ENCODE measurements around the gene ZNF76. TPM values are rescaled to one million over a fixed set of nuclear protein-coding genes. Genes with fewer than 3 reads are reported as not detected.

Gene ZNF76
- polyA plus RNA-seq, 1 donor from 2014 or later: 26.3 TPM

GRCh38 chr6:35220711-35221110, 38.8 kb upstream of the ZNF76 start:
- no peak overlapping the region for H3K9ac ChIP-seq (ENCODE audit: low read length)
- TF ChIP-seq EP300 (conservative IDR thresholded peaks at IDR 0.05; ENCODE audit: poor library complexity, severe bottlenecking): no peak
- TF ChIP-seq MXI1 (conservative IDR thresholded peaks at IDR 0.05; ENCODE audit: poor library complexity, severe bottlenecking): no peak
- TF ChIP-seq CTCF (IDR thresholded peaks at IDR 0.05; ENCODE audit: poor library complexity, severe bottlenecking): no peak
- TF ChIP-seq EZH2 (IDR thresholded peaks at IDR 0.05; ENCODE audit: borderline replicate concordance, insufficient read depth, low read length, poor library complexity, severe bottlenecking): no peak
- TF ChIP-seq TAF1 (IDR thresholded peaks at IDR 0.05; ENCODE audit: low read depth): no peak
- TF ChIP-seq REST (IDR thresholded peaks at IDR 0.05; ENCODE audit: borderline replicate concordance): no peak
- TF ChIP-seq POLR2AphosphoS5 (IDR thresholded peaks at IDR 0.05): no peak
- no peak for TF ChIP-seq SMC3 (conservative IDR thresholded peaks at IDR 0.05; ENCODE audit: poor library complexity)
- no peak for TF ChIP-seq RAD21 (conservative IDR thresholded peaks at IDR 0.05)
- no peak overlapping the region for H2AFZ ChIP-seq (ENCODE audit: low read depth, low read length)
- peaks cover 43% of the 10 kb centered on the region for H3K79me2 ChIP-seq (replicated peaks; ENCODE audit: insufficient read depth, low read length)
- no peaks in the 10 kb centered on the region for H4K20me1 ChIP-seq (ENCODE audit: insufficient read depth)
- H3K9me3 ChIP-seq (ENCODE audit: low read length): no peaks in the 10 kb centered on the region
- H3K9me2 ChIP-seq (ENCODE audit: insufficient read depth, low read length): no peaks in the 10 kb centered on the region
- H3K4me2 ChIP-seq (ENCODE audit: low read length): no peak overlapping the region
- no peaks in the 10 kb centered on the region for H3F3A ChIP-seq (ENCODE audit: insufficient read depth, low read length, poor library complexity, severe bottlenecking)
- H3K27ac ChIP-seq (ENCODE audit: low read length): no peak overlapping the region
- no peaks in the 10 kb centered on the region for H3K27me3 ChIP-seq (ENCODE audit: insufficient read depth, low read depth, low read length)
- no peak overlapping the region for H3K4me3 ChIP-seq (ENCODE audit: low read length)
- H3K36me3 ChIP-seq (ENCODE audit: insufficient read depth, low read length): no peaks in the 10 kb centered on the region

DNA sequence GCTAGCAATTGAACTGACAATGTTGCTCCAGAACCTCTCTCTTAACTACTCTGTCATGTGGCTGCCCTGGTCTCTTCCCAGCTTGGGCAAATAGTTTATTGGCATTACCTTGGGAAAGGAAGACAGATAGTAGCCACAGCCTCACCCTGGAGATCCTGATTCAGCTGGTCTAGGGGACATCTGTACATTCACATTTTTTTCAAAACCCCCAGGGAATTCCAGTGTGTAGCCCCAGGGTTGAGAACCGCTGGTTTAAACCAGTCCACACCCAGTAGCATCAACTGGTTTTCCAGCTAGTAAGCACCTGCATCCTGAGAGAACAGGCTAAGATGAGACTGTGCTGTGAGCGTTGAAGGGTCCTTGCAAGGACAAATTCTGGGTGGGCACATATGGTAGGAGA, 36.1 kb upstream of the ZNF76 start:
- H3K36me3 ChIP-seq (ENCODE audit: insufficient read depth, low read length): no peaks in the 10 kb centered on the region
- H3K27me3 ChIP-seq (ENCODE audit: insufficient read depth, low read depth, low read length): no peaks in the 10 kb centered on the region
- no peak overlapping the region for H3K9ac ChIP-seq (ENCODE audit: low read length)
- no peaks in the 10 kb centered on the region for H3K9me3 ChIP-seq (ENCODE audit: low read length)
- H2AFZ ChIP-seq (ENCODE audit: low read depth, low read length): no peak overlapping the region
- H3F3A ChIP-seq (ENCODE audit: insufficient read depth, low read length, poor library complexity, severe bottlenecking): no peaks in the 10 kb centered on the region
- no peaks in the 10 kb centered on the region for H4K20me1 ChIP-seq (ENCODE audit: insufficient read depth)
- no peak overlapping the region for H3K4me2 ChIP-seq (ENCODE audit: low read length)
- no peak overlapping the region for H3K27ac ChIP-seq (ENCODE audit: low read length)
- H3K79me2 ChIP-seq (replicated peaks; ENCODE audit: insufficient read depth, low read length): peaks cover 18% of the 10 kb centered on the region
- no peak overlapping the region for H3K4me3 ChIP-seq (ENCODE audit: low read length)
- no peaks in the 10 kb centered on the region for H3K9me2 ChIP-seq (ENCODE audit: insufficient read depth, low read length)
- TF ChIP-seq REST (IDR thresholded peaks at IDR 0.05; ENCODE audit: borderline replicate concordance) (no peak), EP300 (conservative IDR thresholded peaks at IDR 0.05; ENCODE audit: poor library complexity, severe bottlenecking) (no peak), POLR2AphosphoS5 (IDR thresholded peaks at IDR 0.05) (no peak), RAD21 (conservative IDR thresholded peaks at IDR 0.05) (no peak), CTCF (IDR thresholded peaks at IDR 0.05; ENCODE audit: poor library complexity, severe bottlenecking) (no peak), EZH2 (IDR thresholded peaks at IDR 0.05; ENCODE audit: borderline replicate concordance, insufficient read depth, low read length, poor library complexity, severe bottlenecking) (no peak), SMC3 (conservative IDR thresholded peaks at IDR 0.05; ENCODE audit: poor library complexity) (no peak), TAF1 (IDR thresholded peaks at IDR 0.05; ENCODE audit: low read depth) (no peak), MXI1 (conservative IDR thresholded peaks at IDR 0.05; ENCODE audit: poor library complexity, severe bottlenecking) (no peak)
